G401.6 (cell line): ENCODE data around the gene ADRA1B.
"Not testable (repeated sequence)": the region's sequence is repeated elsewhere in the genome, so short reads cannot be mapped to it uniquely, and the experiment has no call there.

ENCODE experiments used
- FAIRE-seq: peaks from 2 replicates; lab custom pipeline; 2012; peaks lifted over from hg19 to GRCh38; lab: Jason Lieb, UNC

Gene ADRA1B

DNA sequence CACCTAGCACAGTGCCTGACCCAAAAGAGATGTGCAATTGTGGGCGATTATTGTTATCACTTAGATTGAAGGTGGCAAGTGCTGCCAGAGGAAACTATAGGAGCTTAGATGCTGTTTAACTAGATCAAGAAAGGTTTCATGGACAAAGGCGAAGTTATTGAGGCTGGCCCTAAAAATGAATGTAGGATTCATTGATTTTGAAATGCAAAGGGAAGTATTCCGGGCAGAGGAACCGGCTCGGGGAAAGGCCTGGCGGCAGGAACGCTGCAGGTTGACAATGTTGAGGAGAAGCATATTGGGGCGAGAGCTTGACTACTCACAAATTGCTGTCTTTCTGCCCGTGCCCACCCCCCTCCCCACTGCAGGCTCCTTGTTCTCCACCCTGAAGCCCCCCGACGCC is 55.2 kb downstream of the ADRA1B start:
- no peak for FAIRE-seq

DNA sequence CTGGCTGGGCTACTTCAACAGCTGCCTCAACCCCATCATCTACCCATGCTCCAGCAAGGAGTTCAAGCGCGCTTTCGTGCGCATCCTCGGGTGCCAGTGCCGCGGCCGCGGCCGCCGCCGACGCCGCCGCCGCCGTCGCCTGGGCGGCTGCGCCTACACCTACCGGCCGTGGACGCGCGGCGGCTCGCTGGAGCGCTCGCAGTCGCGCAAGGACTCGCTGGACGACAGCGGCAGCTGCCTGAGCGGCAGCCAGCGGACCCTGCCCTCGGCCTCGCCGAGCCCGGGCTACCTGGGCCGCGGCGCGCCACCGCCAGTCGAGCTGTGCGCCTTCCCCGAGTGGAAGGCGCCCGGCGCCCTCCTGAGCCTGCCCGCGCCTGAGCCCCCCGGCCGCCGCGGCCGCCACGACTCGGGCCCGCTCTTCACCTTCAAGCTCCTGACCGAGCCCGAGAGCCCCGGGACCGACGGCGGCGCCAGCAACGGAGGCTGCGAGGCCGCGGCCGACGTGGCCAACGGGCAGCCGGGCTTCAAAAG is 55.7 kb downstream of the ADRA1B start:
- FAIRE-seq: no peak

DNA sequence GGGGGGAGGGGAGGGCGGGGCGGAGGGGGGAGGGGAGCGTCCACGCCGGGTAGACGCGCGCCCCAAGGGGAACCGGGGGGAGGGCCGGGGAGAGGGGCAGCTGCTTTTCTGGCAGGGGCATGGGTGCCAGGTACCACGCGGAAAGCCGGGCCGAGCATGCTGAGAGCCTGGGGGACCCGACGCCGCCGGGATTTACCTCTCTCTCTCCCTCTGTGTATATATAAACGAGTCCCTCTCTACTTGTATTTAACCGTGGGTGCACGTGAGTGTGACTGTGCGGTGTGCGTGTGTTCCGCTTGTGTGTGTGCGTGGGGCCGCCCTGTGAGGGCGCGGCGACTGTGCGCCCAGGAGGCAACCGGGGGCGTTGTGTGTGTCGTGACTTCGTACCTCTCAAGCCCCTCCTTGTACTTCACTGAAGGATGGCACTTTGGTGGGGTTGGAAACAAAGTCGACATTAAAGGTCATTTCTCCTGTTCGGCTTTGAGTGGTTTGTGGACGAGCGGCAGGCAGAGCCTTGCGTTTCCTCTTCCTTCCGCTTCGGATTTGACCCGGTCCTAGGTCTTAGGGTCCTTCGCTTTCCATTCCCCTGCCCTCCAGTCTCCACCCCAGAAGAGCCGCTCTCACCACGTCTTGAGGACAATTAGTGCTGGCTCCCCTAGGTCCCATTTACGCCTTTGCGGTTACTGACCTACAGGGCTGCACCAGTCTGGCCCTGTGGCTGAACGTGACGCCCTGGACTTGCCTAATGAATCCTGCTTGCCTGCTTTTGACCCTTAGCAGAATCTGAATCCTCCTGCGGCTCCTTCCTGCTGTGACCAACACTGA is 56.5 kb downstream of the ADRA1B start:
- no peak for FAIRE-seq

DNA sequence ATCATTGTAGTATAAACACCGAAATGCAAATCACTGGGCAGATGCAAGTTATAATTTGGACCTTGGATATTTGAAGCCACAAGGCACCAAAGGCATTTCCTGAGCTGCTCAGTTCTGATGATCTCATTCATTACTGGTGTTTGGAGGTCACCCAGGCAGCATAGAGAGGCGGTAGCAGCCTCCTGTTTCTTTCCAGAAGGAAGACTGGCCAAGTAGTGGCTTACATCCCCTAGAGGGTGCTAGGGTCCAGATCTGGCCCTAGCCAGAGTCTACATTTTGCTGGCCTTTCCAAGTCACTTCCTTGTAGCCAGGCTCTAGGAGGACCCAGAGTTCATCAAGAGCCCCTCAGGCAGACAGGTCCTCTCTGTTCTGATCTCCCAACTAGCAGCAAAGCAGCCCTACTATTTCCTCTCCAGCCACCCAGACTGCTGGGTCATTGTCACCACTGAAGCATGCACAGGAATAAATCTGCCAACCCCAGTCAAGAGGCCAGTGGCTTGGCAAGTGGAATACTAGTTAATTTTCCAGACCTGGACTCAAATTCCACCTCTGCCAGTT is 59.3 kb downstream of the ADRA1B start:
- no peak for FAIRE-seq

DNA sequence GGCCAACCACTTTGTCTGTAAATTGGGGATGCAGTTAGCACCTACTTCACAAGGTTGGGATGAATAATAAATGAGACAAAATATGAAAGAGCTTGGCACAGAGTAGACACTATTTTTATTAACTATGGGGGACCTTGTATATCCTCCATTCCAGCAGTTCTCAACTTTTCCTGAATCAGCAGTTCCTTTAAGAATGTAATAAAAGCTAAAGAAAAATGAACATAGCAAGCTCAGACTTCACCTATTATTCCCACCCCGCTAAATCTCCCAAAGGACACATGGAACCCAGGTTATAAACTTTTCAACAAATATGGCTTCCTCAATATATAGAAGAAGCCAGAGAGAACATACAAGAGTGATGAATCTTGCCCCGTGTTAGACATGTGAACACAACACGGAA is 60.6 kb downstream of the ADRA1B start:
- no peak for FAIRE-seq

DNA sequence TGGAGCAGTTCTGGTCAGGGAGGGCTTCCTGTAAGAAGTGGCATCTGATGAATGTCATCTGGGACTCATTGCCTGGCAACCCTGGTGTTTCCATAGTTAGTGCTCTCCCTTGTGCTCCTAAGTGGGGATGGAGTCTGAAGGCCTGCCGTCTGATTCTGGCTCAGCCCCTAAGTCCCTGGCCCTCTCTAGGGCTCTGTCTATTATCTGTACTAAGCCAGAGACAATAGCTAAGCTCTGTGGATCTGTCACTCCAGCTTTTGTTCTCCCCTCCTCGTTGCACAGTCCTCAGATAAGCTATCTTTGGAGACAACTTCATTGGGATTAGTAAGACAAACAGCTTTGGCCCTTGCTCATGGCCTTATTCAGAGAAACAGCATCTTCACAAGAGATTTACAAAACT is 62.1 kb downstream of the ADRA1B start:
- no peak for FAIRE-seq

DNA sequence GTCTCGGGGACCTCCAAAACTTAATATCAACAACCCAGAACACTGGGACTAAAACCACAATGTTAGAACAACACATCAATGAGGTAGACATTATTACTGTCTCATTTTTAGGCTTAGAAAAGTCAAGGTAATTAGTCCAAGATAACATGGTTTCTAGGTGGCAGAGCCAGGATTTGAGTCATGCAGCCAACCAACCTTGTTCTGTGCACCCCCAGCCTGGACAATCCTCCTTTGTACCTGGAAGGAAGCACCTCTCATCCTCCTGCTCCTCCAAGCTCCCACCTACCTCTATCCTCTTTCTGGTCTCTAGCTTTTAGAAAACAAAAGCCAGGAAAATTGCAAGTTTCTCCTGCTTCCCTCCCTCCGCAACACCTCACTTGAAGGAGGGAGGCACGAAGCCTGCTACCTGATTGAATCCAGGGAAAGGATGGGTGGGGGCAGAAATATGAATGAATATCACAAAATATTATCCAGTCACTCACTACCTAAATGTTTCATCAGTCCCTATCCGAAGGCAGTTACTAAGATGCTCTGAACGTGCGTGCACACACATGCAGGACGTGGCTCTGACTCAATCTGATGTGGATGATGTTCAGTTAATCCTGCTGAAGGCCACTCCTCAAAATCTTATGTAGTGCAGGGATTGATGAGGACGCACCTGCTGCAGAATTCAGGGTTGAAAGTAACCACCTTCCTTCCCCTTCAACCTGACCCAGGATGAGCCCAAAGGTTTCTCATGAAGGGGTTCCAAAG is 66.3 kb downstream of the ADRA1B start:
- no peak for FAIRE-seq

DNA sequence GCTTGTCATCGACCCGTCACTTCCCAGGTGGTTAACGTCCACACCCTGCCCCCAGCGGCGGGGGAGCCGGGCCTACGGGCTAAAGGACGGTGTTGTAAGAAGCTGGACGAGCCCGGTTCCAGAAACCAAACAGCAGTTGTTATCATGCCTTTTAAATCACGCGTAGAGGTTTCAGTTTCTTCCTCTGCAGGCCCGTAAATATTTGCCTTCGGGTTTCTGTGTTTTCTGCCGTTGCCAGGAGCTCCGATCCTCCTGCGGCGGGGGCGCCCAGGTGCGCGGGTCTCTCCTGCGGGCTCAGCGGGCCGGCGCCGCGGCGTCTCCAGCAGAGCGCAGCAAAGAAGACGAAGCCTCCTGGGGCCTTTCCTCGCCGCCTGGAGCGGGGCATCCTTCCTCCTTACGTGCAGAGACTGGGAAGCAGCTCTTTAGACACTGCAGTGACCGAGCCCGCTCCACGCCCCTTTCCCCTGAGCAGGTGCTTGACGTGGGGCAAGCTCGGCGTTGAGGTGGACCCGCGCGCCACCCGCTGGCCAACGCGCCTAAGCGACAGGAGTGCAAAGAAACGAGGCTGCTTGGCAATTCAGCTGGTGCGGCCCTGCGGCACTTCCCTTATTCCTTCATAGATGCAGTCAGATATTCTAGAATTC is 70.9 kb downstream of the ADRA1B start:
- FAIRE-seq: no peak

DNA sequence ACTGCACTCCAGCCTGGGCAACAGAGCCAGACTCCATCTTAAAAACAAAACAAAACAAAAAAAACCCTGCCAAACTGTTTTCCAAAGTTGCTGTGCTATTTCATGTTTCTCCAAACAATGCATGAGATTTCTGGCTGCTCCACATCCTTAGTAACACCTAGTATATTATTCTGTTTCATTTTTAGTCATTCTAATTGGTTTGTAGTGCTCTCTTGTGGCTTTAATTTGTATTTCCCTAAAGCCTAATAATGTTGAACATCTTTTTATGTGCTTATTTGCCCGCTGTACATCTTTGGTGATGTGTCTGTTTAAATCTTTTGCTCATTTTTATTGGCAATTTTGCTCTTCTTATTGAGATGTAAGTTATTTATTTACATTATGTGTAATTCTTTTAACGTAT is 74.2 kb downstream of the ADRA1B start:
- peak; percentile 36 for FAIRE-seq

DNA sequence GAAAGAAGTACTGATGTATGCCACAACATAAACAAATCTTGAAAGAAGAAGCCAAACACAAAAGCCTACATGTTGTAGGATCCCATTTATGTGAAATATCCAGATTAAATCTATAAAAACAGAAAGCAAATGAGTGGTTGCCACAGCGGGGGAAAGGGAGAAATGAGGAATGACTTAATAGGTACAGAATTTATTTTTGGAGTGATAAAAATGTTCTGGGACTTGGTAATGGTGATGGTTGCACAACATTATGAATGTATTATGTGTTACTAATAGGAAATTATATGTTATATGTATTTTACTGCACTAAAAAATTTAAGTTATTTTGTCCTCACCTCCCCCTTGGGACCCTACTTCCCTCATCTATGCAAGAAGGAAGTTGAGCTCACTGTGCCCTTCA is 76.3 kb downstream of the ADRA1B start:
- FAIRE-seq: no peak

DNA sequence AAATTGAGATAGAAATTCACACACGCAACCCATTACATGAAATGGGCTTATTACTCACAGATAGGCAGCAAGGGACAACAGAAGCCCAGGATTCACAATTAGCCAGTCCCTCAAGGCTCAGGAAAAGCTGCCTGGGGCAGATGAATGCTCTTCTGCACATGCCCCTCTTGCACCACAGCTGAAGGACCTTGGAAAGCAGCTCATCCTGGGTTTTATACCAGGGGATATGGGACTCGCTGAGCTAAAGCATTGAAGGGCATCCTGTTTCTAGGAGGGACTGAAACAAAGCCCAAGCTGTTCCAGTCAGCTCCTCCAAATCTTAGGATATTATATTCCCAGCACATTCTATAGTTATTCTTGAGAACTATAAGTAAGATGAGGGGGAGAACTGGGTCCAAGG is 76.9 kb downstream of the ADRA1B start:
- FAIRE-seq: no peak

DNA sequence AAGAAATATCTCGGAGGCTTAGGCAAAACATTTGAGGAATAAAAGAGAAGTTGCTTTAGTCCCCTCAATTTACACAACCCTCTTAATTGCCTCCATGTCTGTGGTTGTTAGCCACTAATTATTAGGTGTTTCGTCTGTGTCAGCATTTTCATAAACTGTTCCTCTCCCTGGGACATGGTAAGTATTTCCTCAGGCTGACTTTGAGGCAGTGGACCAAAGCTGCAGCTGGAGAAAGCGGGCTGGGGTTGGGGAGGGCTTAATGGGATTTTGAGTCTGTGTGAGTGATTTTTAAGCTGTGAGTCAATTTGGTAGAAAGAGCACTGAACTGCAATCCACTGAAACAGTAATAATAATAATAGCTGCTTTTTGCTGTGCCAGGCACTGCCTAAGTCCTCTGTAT is 79.6 kb downstream of the ADRA1B start:
- no peak for FAIRE-seq

DNA sequence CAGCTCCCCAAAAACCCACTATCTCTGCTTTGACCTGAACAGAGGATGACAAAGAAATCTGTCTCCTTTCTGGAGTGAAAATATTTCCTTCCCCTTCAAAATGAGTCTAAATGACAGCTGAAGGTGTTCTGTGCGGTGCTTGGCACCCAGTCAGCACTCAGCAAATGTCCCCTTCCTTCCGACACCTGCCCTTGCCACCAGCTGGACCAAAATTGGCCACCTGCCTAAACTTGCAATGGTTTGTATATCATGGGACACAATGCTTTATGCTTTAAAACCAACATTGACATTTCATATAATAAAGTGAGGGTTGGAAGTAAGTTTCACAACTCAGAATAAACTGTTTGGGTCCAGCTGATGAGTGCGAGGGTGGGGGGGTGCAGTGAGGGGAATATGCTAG is 85.2 kb downstream of the ADRA1B start:
- no peak for FAIRE-seq

DNA sequence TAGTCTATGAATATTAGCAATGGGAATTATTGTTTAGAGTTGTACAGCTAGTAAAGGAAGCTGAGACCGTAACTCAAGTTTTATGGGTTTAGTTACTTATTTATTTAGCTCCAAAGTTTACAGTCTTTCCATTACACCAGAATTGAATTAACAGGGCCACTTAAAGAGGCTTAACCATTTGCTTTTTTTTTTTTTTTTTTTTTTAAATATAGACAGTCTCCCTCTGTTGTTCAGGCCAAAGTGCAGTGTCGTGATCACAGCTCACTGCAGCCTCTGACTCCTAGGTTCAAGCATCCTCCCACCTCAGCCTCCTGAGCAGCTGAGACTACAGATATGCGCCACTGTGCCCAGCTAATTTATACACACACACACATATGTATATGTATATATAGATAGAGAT is 91.2 kb downstream of the ADRA1B start:
- FAIRE-seq: no peak

DNA sequence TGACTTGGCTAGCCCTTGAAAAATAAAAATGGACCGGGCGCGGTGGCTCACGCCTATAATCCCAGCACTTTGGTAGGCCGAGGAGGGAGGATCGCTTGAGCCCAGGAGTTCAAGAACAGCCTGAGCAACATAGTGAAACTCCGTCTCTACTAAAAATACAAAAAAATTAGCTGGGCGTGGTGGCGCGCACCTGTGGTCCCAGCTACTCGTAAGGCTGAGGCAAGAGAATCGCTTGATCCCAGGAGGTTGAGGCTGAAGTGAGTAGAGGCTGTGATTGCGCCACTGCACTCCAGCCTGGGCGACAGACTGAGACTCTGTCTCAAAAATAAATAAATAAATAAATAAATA is 92.2 kb downstream of the ADRA1B start:
- FAIRE-seq: not testable (repeated sequence)

DNA sequence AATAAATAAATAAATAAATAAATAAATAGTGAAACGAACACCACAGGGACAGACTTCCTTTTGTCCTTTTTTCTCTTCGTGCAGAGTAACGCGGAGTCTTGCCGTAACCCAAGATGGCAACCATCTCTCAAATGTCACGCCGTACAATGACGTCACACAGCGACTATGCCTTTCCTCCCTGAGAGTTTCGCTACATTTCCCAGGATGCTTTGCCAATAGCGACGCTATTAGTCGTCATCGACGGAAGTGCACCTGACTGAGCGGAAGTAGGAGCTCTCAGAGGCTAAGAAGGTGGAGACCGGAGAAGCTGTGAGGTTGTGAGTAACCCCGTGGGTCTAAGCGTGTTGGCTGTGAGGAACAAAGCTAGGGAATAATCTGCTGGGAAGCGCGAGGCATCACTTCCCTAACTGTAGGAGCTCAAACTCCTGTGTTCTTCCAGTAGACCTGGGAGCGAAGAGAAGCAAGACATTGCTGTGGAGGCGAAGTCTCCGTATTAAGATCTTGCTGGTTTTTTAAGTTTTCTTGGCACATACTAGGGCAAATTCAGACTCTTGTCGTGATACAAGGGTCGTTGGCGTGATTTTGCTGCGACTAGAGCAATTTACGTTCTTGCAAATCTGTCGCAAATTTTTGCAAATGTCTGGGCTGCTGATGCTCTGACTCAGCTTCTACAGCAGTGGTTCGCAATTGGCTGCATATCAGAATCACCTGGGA is 92.8 kb downstream of the ADRA1B start, which contains the start of gene TTC1:
TSS of gene TTC1 (plus strand) at position 263 of the 714 bp plus-strand sequence. CDS start 1,390 bp downstream, outside the sequence.
- FAIRE-seq: peak; percentile 99

DNA sequence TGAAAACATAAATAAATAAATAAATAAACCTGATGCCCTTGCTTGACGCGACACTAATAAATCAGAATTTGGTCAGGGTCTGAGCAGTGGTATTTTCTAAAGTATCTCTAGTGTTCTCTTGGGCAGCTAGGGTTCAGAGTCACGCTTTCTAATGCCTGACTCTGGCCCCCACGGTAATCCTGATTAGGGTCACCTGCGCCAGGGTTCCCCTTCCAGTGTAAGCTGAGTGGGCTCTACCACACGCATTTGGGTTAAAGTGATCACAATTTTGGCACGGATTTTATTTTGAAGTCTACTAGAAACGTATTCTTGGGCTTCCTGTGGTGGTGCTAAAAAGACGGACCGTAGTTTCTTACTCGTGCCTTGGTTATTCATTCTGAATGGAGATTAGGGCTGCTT is 93.3 kb downstream of the ADRA1B start:
- no peak for FAIRE-seq

DNA sequence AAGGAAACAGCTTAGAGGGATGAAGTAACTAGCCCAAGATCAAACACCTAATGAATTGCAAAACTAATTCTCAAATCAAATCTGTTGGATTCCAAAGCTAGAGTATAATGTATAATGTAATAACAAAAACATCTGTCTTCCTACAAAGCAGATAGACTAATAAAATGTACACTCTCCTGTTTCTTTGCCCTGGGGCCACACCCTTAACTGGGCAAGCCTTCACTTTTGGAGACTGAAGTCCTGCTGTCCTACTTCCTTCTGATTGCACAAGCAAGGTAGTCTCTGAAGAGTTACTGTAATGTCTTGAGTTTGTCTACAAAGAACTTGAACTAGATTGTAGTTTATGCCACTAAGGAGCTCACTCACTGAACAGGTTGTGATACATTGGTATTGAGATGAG is 95.2 kb downstream of the ADRA1B start:
- FAIRE-seq: no peak

DNA sequence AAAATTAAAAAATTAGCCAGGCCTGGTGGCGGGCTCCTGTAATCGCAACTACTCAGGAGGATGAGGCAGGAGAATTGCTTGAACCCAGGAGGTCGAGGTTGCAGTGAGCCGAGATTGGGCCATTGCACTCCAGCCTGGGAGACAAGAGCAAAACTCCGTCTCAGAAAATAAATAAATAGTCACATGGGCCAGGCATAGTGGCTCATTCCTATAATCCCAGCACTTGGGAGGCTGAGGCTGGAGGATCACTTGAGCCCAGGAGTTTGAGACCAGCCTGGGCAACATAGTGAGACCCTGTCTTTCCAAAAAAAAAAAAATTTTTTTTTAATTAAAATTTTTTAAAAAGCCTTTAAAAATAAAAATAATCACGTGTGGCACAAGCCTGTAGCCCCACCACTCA is 97.9 kb downstream of the ADRA1B start:
- not testable (repeated sequence) for FAIRE-seq

DNA sequence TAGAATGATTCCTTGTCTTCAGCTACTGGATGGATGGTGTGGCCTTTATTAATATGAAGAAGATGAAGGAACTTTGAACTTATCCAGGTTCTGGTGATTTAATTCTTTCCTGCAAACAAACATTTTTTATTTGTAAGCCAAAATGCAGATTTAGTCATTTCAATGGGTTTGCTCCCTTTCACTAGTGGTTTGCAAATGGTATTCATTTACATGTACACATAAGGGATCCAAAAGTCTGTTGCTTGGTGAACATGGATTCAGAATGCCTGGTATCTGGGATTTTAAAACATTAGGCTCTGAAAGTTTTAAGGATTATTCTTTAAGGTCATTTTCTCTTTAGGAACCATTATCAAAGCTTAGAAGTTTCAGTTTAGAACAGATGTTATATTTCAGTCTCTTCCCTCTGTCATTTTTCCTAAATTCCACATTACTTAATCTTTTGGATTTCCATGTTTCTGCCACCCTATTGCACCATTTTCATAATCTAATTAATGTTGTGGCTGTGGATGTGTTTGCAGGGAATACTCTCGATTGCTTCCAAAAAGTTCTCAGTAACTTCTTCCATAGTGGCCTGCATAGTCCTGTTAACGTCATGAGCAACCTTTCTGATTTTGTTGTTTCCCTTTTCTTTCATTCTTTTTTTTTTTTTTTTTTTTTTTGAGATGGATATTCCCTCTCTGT is 102.8 kb downstream of the ADRA1B start:
- no peak for FAIRE-seq

DNA sequence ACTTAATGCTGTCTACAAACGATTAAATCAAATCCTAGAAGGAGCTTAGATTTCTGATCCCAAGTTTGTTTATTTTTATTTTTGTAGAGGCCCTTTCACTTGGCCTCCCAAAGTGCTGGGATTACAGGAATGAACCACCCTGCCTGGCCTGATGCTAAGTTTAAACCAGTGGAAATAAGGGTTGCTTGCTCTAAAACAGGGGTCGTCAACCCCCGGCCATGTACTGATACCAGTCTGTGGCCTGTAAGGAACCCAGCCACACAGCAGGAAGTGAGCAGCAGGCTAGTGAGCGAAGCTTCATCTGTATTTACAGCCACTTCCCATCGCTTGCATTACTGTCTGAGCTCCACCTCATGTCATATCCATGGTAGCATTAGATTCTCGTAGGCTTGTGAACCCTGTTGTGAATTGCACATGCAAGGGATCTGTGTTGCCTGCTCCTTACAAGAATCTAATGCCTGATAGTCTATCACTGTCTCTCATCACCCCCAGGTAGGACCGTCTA is 104.0 kb downstream of the ADRA1B start:
- no peak for FAIRE-seq
